EL (cell line): ENCODE measurements around the gene KHDRBS2.

Experiments used
- DNase-seq: peaks from one replicate; pipeline ENCODE4 v3.0.0-alpha.2; 2016

KHDRBS2 gene

GRCh38 chr6:62174548-62174947 lies 111.5 kb downstream of the KHDRBS2 start:
- DNase-seq, result no peak

- DNase-seq, result no peak
These were observed 118.3 kb downstream of the KHDRBS2 start for GRCh38 chr6:62167736-62168135.

DNA sequence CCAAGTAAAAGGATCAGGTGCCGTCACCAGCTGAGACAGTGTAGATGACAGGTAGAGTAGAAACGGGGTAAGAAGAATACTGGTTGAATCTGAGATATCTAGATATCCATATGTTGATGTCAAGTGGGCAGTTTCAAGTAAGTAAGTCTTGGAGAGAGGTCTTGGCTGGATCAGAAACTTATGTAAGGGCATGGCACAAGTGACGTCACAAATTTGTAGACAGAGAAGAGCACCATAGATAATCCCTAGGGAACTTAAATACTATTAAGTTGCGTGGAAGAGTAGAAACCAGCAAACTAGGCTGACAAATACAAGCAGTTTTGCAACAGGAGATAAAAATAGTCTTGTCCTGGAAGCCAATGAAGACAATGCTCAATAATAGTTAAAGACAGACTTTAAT lies 123.2 kb downstream of the KHDRBS2 start:
- no peak for DNase-seq

DNA sequence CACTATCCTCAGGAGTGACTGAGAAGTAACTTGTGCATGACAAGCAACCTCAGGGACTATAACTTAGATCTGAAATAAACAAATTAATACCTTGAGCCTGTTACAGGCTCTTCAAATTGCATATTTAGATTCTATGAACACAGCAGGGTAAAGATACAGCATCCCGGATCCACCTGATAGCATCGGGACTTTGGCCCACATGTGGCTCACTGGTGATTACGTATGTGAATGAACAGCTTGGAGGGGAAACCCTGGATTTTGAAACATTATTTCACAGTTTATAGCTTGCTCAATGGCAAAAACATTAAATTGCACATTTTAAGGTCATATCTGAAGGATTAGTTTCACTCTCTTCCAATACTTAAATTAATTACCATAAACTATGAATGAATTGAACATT lies 133.2 kb downstream of the KHDRBS2 start:
- no peak for DNase-seq

- peak; percentile 2 for DNase-seq
These were observed 135.9 kb downstream of the KHDRBS2 start for GRCh38 chr6:62150048-62150663.

DNA sequence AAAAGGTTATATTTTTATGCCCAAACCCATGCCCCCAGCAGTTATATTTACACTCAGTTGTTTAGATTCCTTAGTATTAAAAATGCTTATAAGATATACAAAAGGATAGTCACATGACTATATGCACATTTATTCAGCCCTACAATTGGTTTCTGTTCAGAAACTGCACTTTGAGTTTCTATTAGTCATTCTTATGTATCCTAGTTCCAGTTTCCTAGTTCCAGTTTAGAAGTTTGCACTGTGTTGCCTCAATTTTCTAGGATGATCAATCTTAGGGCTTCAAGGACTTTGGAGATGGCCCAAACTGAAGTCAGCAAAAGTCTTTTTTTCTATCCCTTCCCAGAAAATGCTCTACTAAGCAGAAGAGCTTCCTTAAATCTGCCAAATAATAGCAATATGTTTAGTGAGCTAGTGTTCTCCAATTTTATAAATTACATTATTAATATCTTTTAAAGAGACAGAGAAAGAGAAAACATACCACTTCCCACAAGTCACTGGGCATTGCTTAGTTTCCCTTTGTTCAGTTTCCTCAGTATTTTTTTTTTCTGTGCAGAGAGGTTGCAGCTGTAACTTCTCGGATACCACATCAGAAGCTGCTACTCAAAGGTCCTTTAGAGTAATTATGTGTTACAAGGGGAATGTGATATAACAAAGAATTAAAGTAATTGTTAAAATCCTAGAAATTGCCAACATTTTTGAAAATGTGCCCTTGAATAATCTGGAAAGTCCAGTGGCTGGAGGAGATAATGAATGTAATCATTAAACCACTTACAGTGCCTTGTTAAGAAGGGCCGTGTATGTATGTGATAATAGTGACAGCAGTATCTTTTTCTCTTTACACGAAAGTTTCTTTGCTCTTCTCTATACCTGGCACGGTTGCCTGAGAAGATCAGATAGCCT lies 138.8 kb downstream of the KHDRBS2 start:
- DNase-seq, result no peak

- no peak for DNase-seq
These were observed 156.9 kb downstream of the KHDRBS2 start for GRCh38 chr6:62129127-62129526.

DNA sequence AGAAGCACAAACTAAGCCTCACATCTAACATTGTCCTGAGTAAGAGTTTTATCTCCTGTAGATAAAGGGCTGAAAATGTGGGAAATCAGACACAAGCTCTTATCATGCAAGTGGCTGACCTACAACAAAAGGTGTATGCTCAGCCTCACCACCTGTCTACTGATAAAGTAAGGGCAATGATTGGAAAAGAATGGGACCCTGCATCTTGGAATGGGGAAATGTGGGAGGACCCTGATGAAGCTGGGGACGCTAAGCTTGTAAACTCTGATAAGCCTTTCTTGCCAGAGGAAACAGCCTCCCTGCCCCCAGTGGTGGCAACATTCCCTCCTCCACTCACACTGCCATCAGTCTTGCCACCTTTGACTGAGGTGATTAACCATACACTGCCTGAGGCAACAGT lies 166.6 kb downstream of the KHDRBS2 start:
- DNase-seq, result no peak

DNA sequence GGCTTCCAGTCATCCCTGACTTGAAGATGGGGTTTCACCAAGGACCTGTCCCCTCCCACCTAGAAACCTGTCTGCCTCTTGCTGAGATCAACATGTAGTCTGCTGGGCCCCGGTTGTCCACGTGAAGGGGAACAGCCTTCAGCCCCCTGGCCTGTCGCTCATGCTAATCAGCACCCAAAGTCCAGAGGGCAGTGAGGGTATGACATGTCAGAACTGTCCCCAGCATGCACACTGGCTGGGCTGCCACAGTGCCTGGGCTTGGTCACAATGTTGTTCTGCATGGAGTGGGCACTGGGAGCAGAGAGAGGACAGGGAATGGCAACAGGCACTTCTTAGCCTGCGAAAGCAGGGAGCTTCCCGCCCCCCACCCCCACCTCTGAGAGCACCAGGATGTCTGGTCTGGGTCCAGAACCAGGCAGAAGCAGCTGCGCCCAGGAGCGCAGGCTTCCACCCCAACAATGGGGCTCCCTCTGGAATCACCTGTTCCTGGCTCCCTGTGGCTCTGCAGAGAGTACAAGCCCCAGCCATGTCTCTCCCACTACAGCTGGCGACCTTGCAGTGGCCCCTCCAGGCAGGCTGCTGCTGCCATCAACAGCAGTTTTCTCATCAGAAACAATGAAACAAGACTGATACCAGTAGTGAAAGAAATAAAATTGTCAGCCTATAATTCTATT lies 182.7 kb downstream of the KHDRBS2 start:
- no peak for DNase-seq

DNA sequence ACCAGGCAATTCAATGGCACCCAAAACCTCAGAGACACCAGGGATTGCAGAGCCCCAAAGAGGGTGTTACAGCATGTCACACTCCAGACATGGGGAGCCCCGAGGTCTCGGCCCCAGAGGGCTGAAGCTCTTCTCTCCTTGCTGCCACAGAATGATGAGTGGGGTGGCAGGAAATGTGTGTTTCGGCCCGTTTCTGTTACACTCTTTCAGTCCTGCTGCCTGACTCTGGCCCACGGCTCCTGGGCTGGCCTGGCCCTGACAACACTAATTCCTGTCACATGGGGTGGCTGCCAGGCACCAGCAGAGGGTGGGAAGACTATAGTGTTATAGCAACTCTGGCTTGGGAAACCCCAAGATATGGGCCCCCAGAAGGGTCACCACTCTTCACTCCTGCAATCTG lies 183.6 kb downstream of the KHDRBS2 start:
- no peak for DNase-seq

GRCh38 chr6:62090442-62091229 lies 195.4 kb downstream of the KHDRBS2 start:
- no peak for DNase-seq

DNA sequence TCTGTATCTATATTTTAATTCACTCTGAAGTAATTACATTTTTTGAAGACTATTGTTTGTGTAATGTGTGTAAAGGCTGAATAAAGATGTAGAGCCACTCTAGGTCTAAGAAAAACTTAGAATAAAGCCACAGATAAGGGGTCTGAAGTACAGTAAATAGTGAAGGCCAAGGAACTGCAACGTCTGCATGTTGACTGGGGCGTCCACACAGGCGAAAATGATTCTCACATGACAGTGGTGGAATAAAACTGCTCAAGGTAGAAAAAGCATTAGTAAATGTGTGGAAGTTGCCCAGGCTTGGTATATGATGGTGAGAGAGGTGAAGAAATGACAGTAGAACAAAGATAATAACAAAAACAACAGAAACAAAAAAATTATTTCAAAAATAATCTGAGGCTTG lies 196.2 kb downstream of the KHDRBS2 start:
- DNase-seq, result no peak

GRCh38 chr6:62086047-62086446 lies 200.0 kb downstream of the KHDRBS2 start:
- DNase-seq, result no peak

DNA sequence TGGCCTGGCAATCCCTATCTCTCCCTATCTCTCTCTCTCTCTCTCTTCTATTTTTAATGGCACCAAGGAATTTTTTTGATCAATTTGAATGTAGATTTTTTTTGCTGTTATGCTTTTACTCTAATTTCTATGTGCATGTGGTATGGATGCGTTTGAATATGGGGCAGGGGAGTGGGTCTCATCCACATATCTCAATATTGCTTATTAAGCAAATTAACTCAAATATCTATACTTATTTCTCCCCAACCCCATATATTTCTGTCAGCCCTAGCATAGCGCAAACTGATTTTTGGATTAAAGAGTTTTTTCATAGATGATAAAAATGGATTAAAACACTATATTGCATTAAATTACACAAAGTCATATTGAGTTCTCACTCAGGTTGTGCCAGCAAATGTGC lies 210.2 kb downstream of the KHDRBS2 start:
- no peak for DNase-seq

- DNase-seq, result no peak
These were observed 226.1 kb downstream of the KHDRBS2 start for GRCh38 chr6:62059901-62060300.

- no peak for DNase-seq
These were observed 228.7 kb downstream of the KHDRBS2 start for GRCh38 chr6:62057300-62057699.

- no peak for DNase-seq
These were observed 240.5 kb downstream of the KHDRBS2 start for GRCh38 chr6:62045502-62045901.

DNA sequence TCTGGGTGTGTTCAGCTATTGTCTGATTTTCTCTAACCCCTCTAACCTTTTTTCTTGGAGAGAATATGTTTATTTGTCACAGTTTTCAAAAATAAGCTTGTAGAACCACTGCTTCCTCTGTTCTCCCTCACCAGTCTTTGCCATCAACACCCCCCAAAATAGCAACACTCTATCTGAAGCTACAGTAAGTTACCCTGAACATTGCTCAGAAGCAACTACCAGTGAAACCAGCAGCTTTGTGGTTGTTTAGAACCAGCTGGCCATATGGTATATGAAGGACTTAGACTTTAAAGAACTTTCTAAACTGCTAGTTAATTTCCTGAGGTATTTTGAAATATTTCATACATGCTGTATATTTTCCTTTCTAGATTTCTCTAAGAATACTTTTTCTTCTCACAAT lies 242.9 kb downstream of the KHDRBS2 start:
- DNase-seq, result no peak

DNA sequence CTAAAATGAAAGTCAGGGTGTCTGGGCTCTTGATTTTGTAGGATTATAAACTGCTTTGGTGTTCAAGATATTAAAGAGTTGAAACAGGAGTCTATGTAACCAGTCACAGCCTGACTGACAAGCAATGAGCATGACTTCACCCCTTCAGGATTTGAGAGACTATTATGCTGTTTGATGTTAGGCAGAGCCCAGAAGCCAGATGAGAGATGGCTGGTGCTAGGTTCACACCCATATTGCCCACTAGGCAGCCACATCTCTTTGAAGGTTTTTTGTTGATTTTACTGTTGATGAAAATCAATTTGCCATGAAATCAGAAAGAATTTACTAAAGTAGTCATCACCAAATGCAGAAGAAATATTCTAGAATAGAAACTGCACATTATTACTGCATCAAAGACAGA lies 243.6 kb downstream of the KHDRBS2 start:
- DNase-seq, result no peak

GRCh38 chr6:62039605-62040004 lies 246.4 kb downstream of the KHDRBS2 start:
- DNase-seq, result no peak

- DNase-seq, result no peak
These were observed 248.6 kb downstream of the KHDRBS2 start for GRCh38 chr6:62037445-62037844.

DNA sequence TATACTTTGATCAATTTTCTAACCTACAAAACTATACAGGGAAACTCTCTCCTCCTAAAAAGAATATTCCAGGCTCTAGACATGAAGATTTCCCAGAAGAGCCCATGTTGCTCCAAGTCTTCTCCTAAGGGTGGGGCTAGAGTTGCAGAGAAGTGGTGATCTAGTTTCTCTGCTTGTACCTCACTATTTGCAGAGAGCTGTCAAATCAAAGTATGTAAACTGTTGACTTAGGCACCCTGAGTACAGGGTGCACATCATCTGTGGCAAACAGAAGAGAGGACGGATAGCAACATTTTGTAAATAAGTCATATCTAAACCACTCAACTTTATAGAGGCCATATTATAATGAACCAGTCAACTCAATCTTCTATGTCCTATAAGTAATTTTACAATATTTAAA lies 250.1 kb downstream of the KHDRBS2 start:
- no peak for DNase-seq

DNA sequence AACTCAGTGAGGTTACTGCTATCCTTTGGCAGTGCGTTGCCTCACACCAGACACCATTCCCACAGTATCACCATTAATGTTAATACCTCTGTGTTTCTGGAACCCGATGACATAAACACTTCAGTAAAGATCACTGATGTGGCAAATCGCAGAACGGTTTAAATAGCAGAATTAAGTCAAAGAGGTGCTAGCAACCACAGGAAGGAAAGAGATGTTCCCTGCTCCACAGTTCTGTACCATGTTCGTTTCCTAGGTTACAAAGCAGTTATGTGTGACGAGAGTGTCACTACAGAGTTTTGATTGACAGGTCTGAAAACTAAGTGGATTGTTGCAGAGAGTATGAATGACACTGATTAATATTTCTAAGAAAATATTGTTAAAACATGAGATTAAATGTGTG lies 272.3 kb downstream of the KHDRBS2 start:
- no peak for DNase-seq
